HG02885 (cell line): ENCODE data around the gene AMHR2.
A peak's percentile ranks its signal among the peaks of the same experiment; 100 is the strongest.

Experiments used
- ATAC-seq: cut with Tn5 transposase; IDR thresholded peaks from one replicate; pipeline ENCODE4 v1.9.1; 2021; ENCODE audit warnings: mild to moderate bottlenecking; ENCODE audit not compliant: unreplicated experiment, poor library complexity

Gene AMHR2

GRCh38 chr12:53450936-53451335 is 27.3 kb downstream of the AMHR2 start:
- no peak for ATAC-seq

- peak; percentile 95 for ATAC-seq
These were observed 28.1 kb downstream of the AMHR2 start, which contains the start of gene PCBP2 for GRCh38 chr12:53451661-53452158. Gene PCBP2, plus strand, starts transcription at chr12:53452102. Its CDS starts 2,699 bp downstream, at chr12:53454801.

GRCh38 chr12:53452159-53453077 is 28.8 kb downstream of the AMHR2 start:
- ATAC-seq = peak; percentile 37

GRCh38 chr12:53453953-53454640 is 30.4 kb downstream of the AMHR2 start:
- ATAC-seq = no peak

- no peak for ATAC-seq
These were observed 31.1 kb downstream of the AMHR2 start for GRCh38 chr12:53454707-53455106.

GRCh38 chr12:53456654-53457366 is 33.2 kb downstream of the AMHR2 start:
- no peak for ATAC-seq

GRCh38 chr12:53459097-53459496 is 35.4 kb downstream of the AMHR2 start:
- ATAC-seq = no peak

- ATAC-seq = no peak
These were observed 37.4 kb downstream of the AMHR2 start for GRCh38 chr12:53461059-53461458.

GRCh38 chr12:53461591-53461990 is 37.9 kb downstream of the AMHR2 start:
- no peak for ATAC-seq

- ATAC-seq = no peak
These were observed 39.3 kb downstream of the AMHR2 start for GRCh38 chr12:53462935-53463334.

- ATAC-seq = no peak
These were observed 40.3 kb downstream of the AMHR2 start for GRCh38 chr12:53463802-53464560.

GRCh38 chr12:53464685-53465418 is 41.2 kb downstream of the AMHR2 start:
- ATAC-seq = no peak

GRCh38 chr12:53465679-53466078 is 42.0 kb downstream of the AMHR2 start:
- no peak for ATAC-seq

- ATAC-seq = no peak
These were observed 43.0 kb downstream of the AMHR2 start for GRCh38 chr12:53466640-53467039.

GRCh38 chr12:53467082-53467481 is 43.4 kb downstream of the AMHR2 start:
- ATAC-seq = no peak

GRCh38 chr12:53467880-53468279 is 44.2 kb downstream of the AMHR2 start:
- no peak for ATAC-seq

GRCh38 chr12:53468282-53468681 is 44.6 kb downstream of the AMHR2 start:
- no peak for ATAC-seq

GRCh38 chr12:53472056-53472582 is 48.5 kb downstream of the AMHR2 start:
- ATAC-seq = no peak

GRCh38 chr12:53474077-53474476 is 50.4 kb downstream of the AMHR2 start:
- ATAC-seq = no peak
